PC-9 (cell line): Measurements from ENCODE around the gene TCN1. TPM values are rescaled to one million over a fixed set of nuclear protein-coding genes. Genes with fewer than 3 reads are reported as not detected.

Experiments used
- BruUV-seq: library from RNA; stranded (reverse); fragments of 400-500 nt; replicated peaks from 2 replicates; lab custom pipeline; 2021; lab: Mats Ljungman, UMichigan
- CTCF ChIA-PET: fragments of 300-600 bp; sonication (Branson Sonifier 250); formaldehyde crosslinking; loops from one replicate; lab custom pipeline; 2022; ENCODE audit warnings: antibody characterized with exemption; lab: Charles Lee
- POLR2A ChIA-PET: fragments of 300-600 bp; sonication (Branson Sonifier 250); formaldehyde crosslinking; loops from one replicate; lab custom pipeline; 2022; ENCODE audit warnings: antibody characterized with exemption; ENCODE audit not compliant: unreplicated experiment; lab: Charles Lee
- DNase-seq, 2 experiments: peaks; one replicate each; pipeline versions ENCODE4 v3.0.0 to v3.0.0-alpha.2; 2015 to 2022; ENCODE audit warnings: mixed read lengths in 1 of 2
- H2AFZ ChIP-seq: fragments of 200-600 bp; sonication (generic); 2 replicates; pipeline ENCODE4 v1.8.1; 2017; ENCODE audit warnings: antibody characterized with exemption
- H3F3A ChIP-seq: fragments of 200-600 bp; sonication (generic); 2 replicates; pipeline ENCODE4 v1.8.1; 2017; ENCODE audit warnings: antibody characterized with exemption, mild to moderate bottlenecking, low read depth; ENCODE audit not compliant: insufficient read depth
- H3K27ac ChIP-seq: fragments of 200-600 bp; sonication (generic); 2 replicates; pipeline ENCODE4 v1.6.1; 2016; ENCODE audit warnings: mixed run types
- H3K27me3 ChIP-seq: fragments of 200-600 bp; sonication (generic); 2 replicates; pipeline ENCODE4 v1.6.1; 2016; ENCODE audit warnings: low read depth, mixed run types; ENCODE audit not compliant: insufficient read depth
- H3K36me3 ChIP-seq: fragments of 200-600 bp; sonication (generic); 2 replicates; pipeline ENCODE4 v1.6.1; 2016; ENCODE audit warnings: low read depth, mixed run types
- H3K4me1 ChIP-seq: fragments of 200-600 bp; sonication (generic); replicated peaks from 2 replicates; pipeline ENCODE4 v1.6.1; 2016; ENCODE audit warnings: mixed run types; ENCODE audit not compliant: insufficient read depth
- H3K4me2 ChIP-seq: fragments of 200-600 bp; sonication (generic); 2 replicates; pipeline ENCODE4 v1.6.1; 2017; ENCODE audit warnings: mixed run types
- H3K4me3 ChIP-seq: fragments of 200-600 bp; sonication (generic); 2 replicates; pipeline ENCODE4 v1.6.1; 2016; ENCODE audit warnings: mixed run types
- H3K79me2 ChIP-seq: fragments of 200-600 bp; sonication (generic); 2 replicates; pipeline ENCODE4 v1.6.1; 2017; ENCODE audit warnings: low read depth, mixed run types
- H3K9me2 ChIP-seq: fragments of 200-600 bp; sonication (generic); 2 replicates; pipeline ENCODE4 v1.8.1; 2017; ENCODE audit warnings: mild to moderate bottlenecking; ENCODE audit not compliant: insufficient read depth
- H3K9me3 ChIP-seq: fragments of 200-600 bp; sonication (generic); 2 replicates; pipeline ENCODE4 v1.8.1; 2016; ENCODE audit warnings: low read depth; ENCODE audit not compliant: insufficient read depth
- H4K20me1 ChIP-seq: fragments of 200-600 bp; sonication (generic); 2 replicates; pipeline ENCODE4 v1.8.1; 2017; ENCODE audit not compliant: insufficient read depth
- CTCF ChIP-seq: fragments of 200-600 bp; sonication (generic); conservative IDR thresholded peaks from 2 replicates; pipeline ENCODE4 v1.6.1; 2017; ENCODE audit warnings: mixed run types, antibody characterized with exemption, mild to moderate bottlenecking, moderate library complexity
- EZH2 ChIP-seq: fragments of 200-600 bp; sonication (generic); IDR thresholded peaks from 2 replicates; pipeline ENCODE4 v1.8.0; 2017; ENCODE audit warnings: antibody characterized with exemption, low read depth
- intact Hi-C: fragments of 100-400 bp; cut with micrococcal nuclease; formaldehyde crosslinking; loops from one replicate; pipeline ENCODE4 v1.10.0; 2022; ENCODE audit not compliant: unreplicated experiment
- total RNA-seq: library from RNA; stranded (reverse); gene quantifications from 2 replicates; pipeline ENCODE4 v1.2.3, GENCODE V29; 2021

TCN1 gene
- total RNA-seq, 1 experiment from 2014 or later, result 1.4 TPM

DNA sequence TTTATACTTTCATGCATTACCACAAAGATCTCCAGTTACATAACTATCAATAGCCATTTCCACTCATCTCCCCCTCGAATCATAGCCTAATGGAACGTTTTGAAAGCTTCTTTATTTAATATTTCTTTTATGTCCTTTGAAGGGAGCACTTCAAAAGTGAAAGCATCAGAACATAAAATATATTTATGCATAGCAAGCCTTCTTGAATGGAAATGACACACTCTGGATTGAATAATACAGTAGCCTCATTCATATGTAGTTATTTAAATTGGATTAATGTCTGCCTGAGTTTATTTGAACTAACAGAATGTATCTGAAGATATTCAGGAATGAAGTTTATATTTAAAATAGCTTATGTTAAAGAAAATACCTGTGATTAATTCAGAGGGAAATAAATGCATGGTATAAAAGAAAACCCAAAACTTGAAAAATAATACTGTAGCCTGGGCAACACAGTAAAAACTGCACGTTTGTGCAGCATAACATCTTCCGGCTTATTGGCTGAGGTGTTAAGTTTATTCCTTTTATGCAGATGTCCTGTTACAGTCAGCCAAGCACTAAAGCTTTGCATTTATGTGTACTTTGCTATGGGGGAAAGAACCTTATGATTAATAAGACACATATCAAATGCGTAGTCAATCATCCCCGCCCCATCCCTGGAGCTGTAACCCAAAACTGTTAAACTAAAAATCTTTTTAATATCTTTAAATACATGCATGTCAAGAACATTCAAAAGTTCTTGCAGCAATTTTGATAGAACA is 34.3 kb upstream of the TCN1 start:
- no peaks in the 10 kb centered on the region for H3K27me3 ChIP-seq
- H3K4me2 ChIP-seq, result no peak overlapping the region
- no peaks in the 10 kb centered on the region for H3F3A ChIP-seq
- DNase-seq, result no peak
- H3K4me1 ChIP-seq, result no peaks in the 10 kb centered on the region
- no TSS peak for BruUV-seq
- no peak overlapping the region for H3K27ac ChIP-seq
- H2AFZ ChIP-seq, result no peak overlapping the region
- TF ChIP-seq CTCF (no peak), EZH2 (no peak)
- intact Hi-C loops, result loop anchor here (1.0 kb wide), 1 partner anchor 43 kb away; no protein-coding TSS in a partner anchor
- ChIA-PET CTCF (interaction anchor here (0.6 kb wide), 1 partner anchor 139 kb away, joined by 4 read pairs; no protein-coding TSS in a partner anchor), POLR2A (no interaction called here)
- H3K9me2 ChIP-seq, result no peaks in the 10 kb centered on the region; the same call in 1 of the 2 replicates
- H3K9me3 ChIP-seq, result no peaks in the 10 kb centered on the region
- H3K36me3 ChIP-seq, result no peaks in the 10 kb centered on the region
- no peaks in the 10 kb centered on the region for H4K20me1 ChIP-seq
- H3K4me3 ChIP-seq, result no peak overlapping the region
- H3K79me2 ChIP-seq, result no peaks in the 10 kb centered on the region

- Histone ChIP-seq H3K36me3 (no peaks in the 10 kb centered on the region), H3F3A (no peaks in the 10 kb centered on the region), H3K79me2 (no peaks in the 10 kb centered on the region), H3K4me2 (no peak overlapping the region), H3K4me3 (no peak overlapping the region), H3K9me2 (no peaks in the 10 kb centered on the region; the same call in 1 of the 2 replicates), H3K9me3 (no peaks in the 10 kb centered on the region), H3K27ac (no peak overlapping the region), H3K4me1 (no peaks in the 10 kb centered on the region), H2AFZ (no peak overlapping the region), H3K27me3 (no peaks in the 10 kb centered on the region), H4K20me1 (no peaks in the 10 kb centered on the region)
- ChIA-PET POLR2A (interaction anchor here (0.6 kb wide), 1 partner anchor 1463 kb away, joined by 3 read pairs; the partner anchor contains the start of gene TMEM138), CTCF (no interaction called here)
- intact Hi-C loops, result no loop called here
- TF ChIP-seq CTCF (no peak), EZH2 (no peak)
- no peak for DNase-seq
- no TSS peak for BruUV-seq
Measured at GRCh38 chr11:59899532-59899931, 33.2 kb upstream of the TCN1 start.

DNA sequence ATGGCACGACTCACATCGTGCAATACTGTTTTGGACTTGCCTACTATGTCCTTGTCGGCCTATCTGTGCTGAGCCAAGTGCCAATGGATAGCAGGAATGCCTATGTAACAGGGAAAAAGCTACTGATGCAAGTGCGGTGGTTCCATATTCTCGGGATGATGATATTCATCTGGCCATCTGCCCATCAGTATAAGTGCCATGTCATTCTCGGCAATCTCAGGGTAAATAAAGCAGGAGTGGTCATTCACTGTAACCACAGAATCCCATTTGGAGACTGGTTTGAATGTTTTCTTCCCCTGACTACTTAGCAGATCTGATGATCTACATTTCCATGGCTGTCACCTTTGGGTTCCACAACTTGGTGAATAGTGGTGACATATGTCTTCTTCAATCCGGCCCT is 32.4 kb upstream of the TCN1 start:
- H3K27me3 ChIP-seq, result no peaks in the 10 kb centered on the region
- H3K36me3 ChIP-seq, result no peaks in the 10 kb centered on the region
- no peak overlapping the region for H3K27ac ChIP-seq
- TF ChIP-seq CTCF, result no peak
- no peaks in the 10 kb centered on the region for H3K4me1 ChIP-seq
- intact Hi-C loops, result no loop called here
- no peak overlapping the region for H3K4me3 ChIP-seq
- no TSS peak for BruUV-seq
- H3K4me2 ChIP-seq, result no peak overlapping the region
- no peaks in the 10 kb centered on the region for H3K79me2 ChIP-seq
- ChIA-PET POLR2A (no interaction called here), CTCF (interaction anchor here (0.5 to 0.6 kb wide), 2 partner anchors 42 to 240 kb away, joined by 3 to 7 read pairs; no protein-coding TSS in a partner anchor)
- H2AFZ ChIP-seq, result no peak overlapping the region
- H3K9me3 ChIP-seq, result no peaks in the 10 kb centered on the region
- no peaks in the 10 kb centered on the region; the same call in 1 of the 2 replicates for H3K9me2 ChIP-seq
- no peaks in the 10 kb centered on the region for H4K20me1 ChIP-seq
- H3F3A ChIP-seq, result no peaks in the 10 kb centered on the region
- DNase-seq, result peak in 1 of 2 experiments; percentile 55
